ENCODE results near the gene LAMC1. TPM values are rescaled to one million over a fixed set of nuclear protein-coding genes. Genes with fewer than 3 reads are reported as not detected.
A peak's percentile ranks its signal among the peaks of the same experiment; 100 is the strongest.

LAMC1 gene
- total RNA-seq, 1 donor from 2014 or later, result 337 TPM

DNA sequence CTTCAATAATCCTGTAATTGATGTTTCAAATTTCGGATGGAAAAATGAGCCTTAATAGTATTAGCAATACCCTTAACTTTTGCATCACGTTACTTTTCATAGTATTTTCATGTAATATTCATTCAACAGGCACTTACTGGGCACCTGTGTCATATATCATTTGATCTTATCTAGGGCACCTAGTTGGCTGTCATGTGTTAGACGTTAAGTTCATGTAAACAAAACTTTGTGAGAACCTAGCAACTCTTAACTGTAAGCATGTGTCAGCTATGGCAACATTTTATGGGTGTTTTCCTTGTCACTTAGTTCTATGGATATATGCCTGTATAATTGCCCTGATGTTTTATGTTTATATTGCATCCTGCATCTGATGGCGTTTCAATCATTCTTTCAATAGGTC lies 163.6 kb downstream of the LAMC1 start:
- no peak for DNase-seq (ENCODE audit: low read depth in 2 of 2)

DNA sequence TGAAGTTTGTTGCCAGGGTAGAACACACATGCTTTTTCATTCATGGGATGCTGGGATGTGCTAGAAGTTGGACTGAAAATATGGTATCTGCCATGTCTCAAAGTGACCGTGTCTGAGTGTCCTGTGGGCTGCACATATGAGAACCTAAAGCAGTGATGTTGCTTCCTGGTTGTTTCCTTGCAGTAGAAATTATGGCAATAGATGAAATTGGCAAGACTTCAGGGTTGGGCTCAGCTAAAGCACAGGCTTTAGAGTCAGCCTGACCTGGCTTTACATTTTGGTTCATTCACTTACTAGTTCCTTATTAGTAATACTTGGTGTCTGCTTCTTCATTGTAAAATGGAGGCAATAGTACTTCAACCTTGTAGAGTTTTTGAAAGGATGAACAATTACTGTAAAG lies 165.0 kb downstream of the LAMC1 start:
- no peak for DNase-seq (ENCODE audit: low read depth in 2 of 2)

DNA sequence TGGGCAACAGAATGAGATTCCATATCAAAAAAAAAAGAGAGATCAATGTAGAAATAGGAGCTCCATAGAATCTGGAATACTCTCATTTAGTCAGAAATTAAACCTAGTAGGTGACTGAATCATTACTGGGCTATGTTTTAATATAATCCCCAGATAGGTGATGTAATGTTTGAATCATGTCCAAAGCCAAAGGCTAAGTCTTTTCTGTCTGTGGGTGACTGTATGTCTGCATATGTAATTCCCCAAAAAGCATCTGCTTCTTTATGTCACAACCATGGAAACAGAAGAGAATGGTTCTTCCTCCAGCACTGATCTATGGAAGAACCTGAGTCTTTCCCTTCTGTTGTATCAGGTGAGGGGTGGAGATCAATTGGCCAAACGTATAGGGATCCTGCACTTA lies 168.6 kb downstream of the LAMC1 start:
- DNase-seq (ENCODE audit: low read depth in 2 of 2), result peak in 1 of 2 donors; percentile 50

DNA sequence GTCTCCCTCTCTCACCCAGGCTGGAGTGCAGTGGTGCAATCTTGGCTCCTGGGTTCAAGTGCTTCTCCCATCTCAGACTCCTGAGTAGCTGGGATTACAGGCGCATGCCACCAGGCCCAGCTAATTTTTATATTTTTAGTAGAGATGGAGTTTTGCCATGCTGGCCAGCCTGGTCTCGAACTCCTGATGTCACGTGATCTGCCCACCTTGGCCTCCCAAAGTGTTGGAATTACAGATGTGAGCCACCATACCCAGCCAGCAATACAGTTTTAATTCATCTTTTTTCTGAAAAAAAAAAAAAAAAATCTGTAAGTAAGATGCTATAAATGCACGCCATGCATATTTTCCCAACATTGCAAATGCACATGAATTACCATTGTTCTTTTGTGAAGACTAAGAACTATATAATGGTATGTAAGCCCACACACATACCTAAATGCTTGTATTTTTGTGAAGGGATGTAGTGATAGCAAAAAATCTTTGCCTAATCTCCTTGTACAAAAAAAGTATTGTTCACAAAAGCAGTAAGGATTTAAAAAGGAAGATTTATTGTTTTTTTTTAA lies 170.8 kb downstream of the LAMC1 start:
- no peak for DNase-seq (ENCODE audit: low read depth in 2 of 2)

DNA sequence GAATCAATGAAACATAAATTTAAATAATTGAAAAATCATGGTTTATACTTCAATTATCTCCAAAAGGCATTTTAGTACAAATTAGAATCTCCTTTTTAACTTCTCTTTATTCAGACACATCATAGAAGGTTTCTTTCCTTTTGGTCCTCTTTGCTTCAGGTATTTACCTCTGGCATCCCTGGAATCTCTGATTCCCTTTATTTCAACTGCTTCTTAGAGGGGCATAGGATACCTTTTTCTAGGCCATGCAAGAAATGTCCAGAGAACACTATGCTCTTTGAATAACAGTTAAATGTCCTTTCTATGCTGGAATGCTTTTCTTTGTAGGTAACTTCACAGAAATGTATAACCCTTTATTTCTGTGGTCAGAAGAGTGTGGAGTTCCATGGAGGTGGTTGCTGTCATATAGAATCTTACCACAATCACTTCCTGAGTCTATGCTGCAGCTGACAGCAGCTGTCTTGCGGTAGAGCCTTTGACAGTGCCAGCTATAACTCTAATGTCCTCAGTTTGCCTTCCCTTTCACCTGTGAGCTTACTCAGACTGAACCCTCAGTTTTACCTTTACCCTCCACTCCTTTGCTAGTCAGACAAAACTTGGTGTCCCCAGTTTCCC lies 171.4 kb downstream of the LAMC1 start:
- DNase-seq (ENCODE audit: low read depth in 2 of 2), result no peak

DNA sequence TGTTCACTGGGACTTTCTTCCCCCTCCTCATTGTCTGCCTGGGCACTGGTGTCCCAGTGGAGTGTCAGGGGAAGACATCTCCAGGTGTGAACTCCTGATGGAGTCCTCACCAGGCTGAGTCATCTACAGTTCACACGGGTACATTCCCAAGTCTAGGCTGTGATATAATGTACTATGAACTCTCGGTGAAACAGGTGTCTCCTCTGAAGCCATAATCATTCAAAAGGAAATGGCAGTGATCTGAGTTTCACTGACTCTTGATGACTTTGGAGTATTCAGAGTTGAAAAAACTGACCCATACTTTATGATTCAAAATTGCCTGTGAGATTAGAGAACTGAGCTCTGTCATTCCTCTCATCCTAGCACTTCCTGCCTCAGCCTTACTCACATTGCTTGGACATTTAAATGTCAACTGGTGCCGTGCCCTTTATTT lies 171.9 kb downstream of the LAMC1 start:
- DNase-seq (ENCODE audit: low read depth in 2 of 2), result peak in 1 of 2 donors; percentile 69

Other genes starting within 250 kb of the LAMC1 start
- 2.3 and 4.0 TPM in 2 replicates for gene NPL, start 233.6 kb upstream of the LAMC1 start, total RNA-seq
- gene DHX9, start 184.1 kb upstream of the LAMC1 start, total RNA-seq, result 142 and 161 TPM in 2 replicates
- under 0.01 and 0.13 TPM in 2 replicates for gene SHCBP1L, start 70.3 kb upstream of the LAMC1 start, total RNA-seq
- 12.6 and 39.9 TPM in 2 replicates for gene LAMC2, start 162.8 kb downstream of the LAMC1 start, total RNA-seq